SKM-1 treated with dmso at 0.1 percent for 144 hours (cell line): ENCODE measurements around the gene MEIOB.

Experiments used
- DNase-seq: peaks from one replicate; lab custom pipeline; 2025; ENCODE audit not compliant: unreplicated experiment; lab: John Stamatoyannopoulos, UW

The MEIOB gene

GRCh38 chr16:1789643-1790045, 82.3 kb downstream of the MEIOB start:
- DNase-seq, result no peak

GRCh38 chr16:1788708-1789100, 83.3 kb downstream of the MEIOB start:
- DNase-seq, result no peak

GRCh38 chr16:1788095-1788707, 83.8 kb downstream of the MEIOB start:
- DNase-seq, result no peak

- DNase-seq, result no peak
Observed at GRCh38 chr16:1787322-1788094, 84.5 kb downstream of the MEIOB start.

GRCh38 chr16:1787056-1787321, 85.0 kb downstream of the MEIOB start:
- no peak for DNase-seq

- DNase-seq, result no peak
Observed at GRCh38 chr16:1786242-1787055, 85.5 kb downstream of the MEIOB start.

GRCh38 chr16:1785846-1786170, 86.2 kb downstream of the MEIOB start:
- no peak for DNase-seq

GRCh38 chr16:1784977-1785845, 86.8 kb downstream of the MEIOB start:
- no peak for DNase-seq
